AG04450 (cell line): ENCODE data around the gene CNIH3. TPM values are rescaled to one million over a fixed set of nuclear protein-coding genes. Genes with fewer than 3 reads are reported as not detected.

Source experiments
- CTCF ChIA-PET: fragments of 300-600, 350-600 bp; formaldehyde crosslinking; extraction: SDS; loops from one replicate; lab custom pipeline; 2022; ENCODE audit warnings: antibody characterized with exemption, inconsistent platforms; lab: Charles Lee
- POLR2A ChIA-PET: fragments of 350-600 bp; formaldehyde crosslinking; extraction: SDS; loops from one replicate; lab custom pipeline; 2021; ENCODE audit warnings: antibody characterized with exemption, inconsistent platforms; lab: Yijun Ruan, JAX
- DNase-seq: peaks from one replicate; pipeline ENCODE4 v3.0.0-alpha.2; 2011; ENCODE audit warnings: low read depth, low spot score
- H3K27ac ChIP-seq: one replicate; pipeline ENCODE4 v1.5.1; 2012; ENCODE audit warnings: low read depth, low read length, control low read depth
- H3K27me3 ChIP-seq: one replicate; pipeline ENCODE4 v1.6.0; 2012; ENCODE audit warnings: low read length; ENCODE audit not compliant: control insufficient read depth, insufficient read depth
- H3K4me3 ChIP-seq: 2 replicates; pipeline ENCODE4 v1.5.1; 2011; ENCODE audit warnings: mild to moderate bottlenecking, low read depth, low read length, control low read depth
- H3K9me3 ChIP-seq: 2 replicates; pipeline ENCODE4 v1.5.1; 2012; ENCODE audit warnings: low read length; ENCODE audit not compliant: control insufficient read depth, insufficient read depth
- CTCF ChIP-seq: IDR thresholded peaks from 2 replicates; pipeline ENCODE4 v1.5.1; 2011; ENCODE audit warnings: low read depth, low read length, control low read depth, inconsistent platforms
- polyA plus RNA-seq: library from polyadenylated mRNA; depleted of rRNA; stranded (reverse); fragments of >200 nt; gene quantifications from 2 replicates; pipeline ENCODE4 v1.2.3, GENCODE V29; 2011

The CNIH3 gene
- polyA plus RNA-seq, 1 experiment, result 6.5 TPM

DNA sequence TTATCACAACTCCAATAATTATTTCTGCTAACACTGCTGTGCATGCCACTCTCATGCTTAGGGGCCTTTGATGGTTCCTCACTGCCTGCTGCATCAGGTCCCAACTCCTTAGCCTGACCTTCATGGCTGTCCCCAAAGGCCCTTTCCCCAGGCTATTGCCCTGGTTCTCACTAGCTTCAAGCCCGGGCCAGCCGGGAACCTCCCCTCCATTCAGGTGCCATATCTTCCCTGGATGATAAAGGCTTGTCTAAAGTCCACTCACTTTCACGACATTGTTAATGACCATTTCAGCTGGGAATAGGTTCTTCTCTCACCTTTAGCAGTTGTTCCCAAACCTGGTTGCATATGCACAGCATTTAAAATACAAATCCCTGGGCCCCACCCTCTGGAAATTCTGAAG is 95.8 kb downstream of the CNIH3 start:
- no peak for TF ChIP-seq CTCF
- DNase-seq, result no peak
- Histone ChIP-seq H3K27ac (no peak overlapping the region), H3K9me3 (no peaks in the 10 kb centered on the region; the same call in 1 of the 2 replicates), H3K27me3 (no peaks in the 10 kb centered on the region), H3K4me3 (no peak overlapping the region)
- ChIA-PET POLR2A (no interaction called here), CTCF (interaction anchor here (0.9 kb wide), 1 partner anchor 140 kb away, joined by 4 read pairs; no protein-coding TSS in a partner anchor)

GRCh38 chr1:224713228-224713627 is 97.1 kb downstream of the CNIH3 start:
- Histone ChIP-seq H3K27ac (no peak overlapping the region), H3K4me3 (no peak overlapping the region), H3K27me3 (no peaks in the 10 kb centered on the region), H3K9me3 (no peaks in the 10 kb centered on the region; the same call in 1 of the 2 replicates)
- ChIA-PET CTCF (interaction anchor here (1.7 to 1.8 kb wide), 2 partner anchors 12 to 200 kb away, joined by 6 to 8 read pairs; no protein-coding TSS in a partner anchor), POLR2A (no interaction called here)
- no peak for DNase-seq
- no peak for TF ChIP-seq CTCF

- DNase-seq, result no peak
- POLR2A ChIA-PET, result no interaction called here
- CTCF ChIA-PET, result no interaction called here
- no peaks in the 10 kb centered on the region; the same call in 1 of the 2 replicates for H3K9me3 ChIP-seq
- TF ChIP-seq CTCF, result no peak
- no peaks in the 10 kb centered on the region for H3K27me3 ChIP-seq
- no peak overlapping the region for H3K27ac ChIP-seq
- no peak overlapping the region for H3K4me3 ChIP-seq
Observed at GRCh38 chr1:224714553-224714952, 98.4 kb downstream of the CNIH3 start.

DNA sequence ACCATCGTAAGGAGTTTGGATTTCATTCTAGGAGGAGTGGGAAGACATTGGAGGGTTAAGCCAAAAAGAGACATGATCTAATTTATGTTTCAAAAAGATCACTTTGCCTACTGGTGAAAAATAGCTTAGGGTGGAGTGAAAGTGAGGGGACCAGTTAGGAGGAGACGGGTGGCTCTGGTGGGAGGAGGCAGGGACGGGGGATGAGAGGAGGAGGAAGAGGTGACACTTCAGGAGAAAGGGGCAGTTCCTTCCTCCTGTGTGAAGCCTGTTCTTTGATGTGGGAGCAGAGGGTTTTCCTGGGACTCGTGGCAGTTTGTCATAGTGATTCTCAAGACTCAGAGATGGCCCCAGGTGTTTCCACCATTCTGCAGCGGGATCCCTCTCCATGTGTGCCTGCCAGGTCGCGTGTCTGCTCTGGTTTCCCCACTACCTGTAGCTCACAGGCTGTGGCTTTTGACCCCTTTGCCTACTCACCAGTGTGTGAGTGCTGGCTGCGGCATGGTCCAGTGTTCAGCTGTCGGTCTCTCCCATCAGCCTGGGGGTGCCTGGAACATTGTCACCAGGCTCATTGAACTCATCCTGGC is 102.4 kb downstream of the CNIH3 start:
- CTCF ChIA-PET, result interaction anchor here (1.5 kb wide), 1 partner anchor 261 kb away, joined by 3 read pairs; no protein-coding TSS in a partner anchor
- no peak overlapping the region for H3K4me3 ChIP-seq
- H3K9me3 ChIP-seq, result no peaks in the 10 kb centered on the region; the same call in 1 of the 2 replicates
- no peak overlapping the region for H3K27ac ChIP-seq
- no peak for DNase-seq
- TF ChIP-seq CTCF, result no peak
- POLR2A ChIA-PET, result no interaction called here
- no peaks in the 10 kb centered on the region for H3K27me3 ChIP-seq

- H3K27ac ChIP-seq, result no peak overlapping the region
- POLR2A ChIA-PET, result no interaction called here
- CTCF ChIA-PET, result interaction anchor here (0.8 to 1.4 kb wide), 3 partner anchors 13 to 38 kb away, joined by 3 to 4 read pairs (median 3); no protein-coding TSS in a partner anchor
- H3K4me3 ChIP-seq, result no peak overlapping the region
- DNase-seq, result no peak
- no peaks in the 10 kb centered on the region; the same call in 1 of the 2 replicates for H3K9me3 ChIP-seq
- TF ChIP-seq CTCF, result no peak
- H3K27me3 ChIP-seq, result no peaks in the 10 kb centered on the region
Observed at GRCh38 chr1:224719716-224720115, 103.6 kb downstream of the CNIH3 start.
